Endothelial cell of umbilical vein (primary cell): ENCODE data around the gene ATP9B. TPM values are rescaled to one million over a fixed set of nuclear protein-coding genes. Genes with fewer than 3 reads are reported as not detected.

ENCODE experiments used
- BruUV-seq: library from RNA; stranded (reverse); fragments of 400-500 nt; replicated peaks from 2 replicates; lab custom pipeline; 2021; lab: Mats Ljungman, UMichigan
- CTCF ChIA-PET: fragments of 300-600, 350-600 bp; sonication (Branson Sonifier 250); formaldehyde crosslinking; loops from one replicate; lab custom pipeline; 2021; ENCODE audit warnings: antibody characterized with exemption, inconsistent platforms; lab: Charles Lee
- POLR2A ChIA-PET: fragments of 300-600, 350-600 bp; sonication (Branson Sonifier 250); formaldehyde crosslinking; loops from one replicate; lab custom pipeline; 2021; ENCODE audit warnings: antibody characterized with exemption, inconsistent platforms; lab: Charles Lee
- DNase-seq: peaks from one replicate; pipeline ENCODE4 v3.0.0-alpha.2; 2011; ENCODE audit warnings: low read depth, low spot score
- FAIRE-seq: peaks from 2 replicates; lab custom pipeline; 2011; peaks lifted over from hg19 to GRCh38; lab: Jason Lieb, UNC
- H2AFZ ChIP-seq: 2 replicates; pipeline ENCODE4 v1.6.0; 2012; ENCODE audit warnings: low read depth, low read length, control low read depth, inconsistent platforms
- H3K27ac ChIP-seq: 2 replicates; pipeline ENCODE4 v1.5.1; 2011; ENCODE audit warnings: low read depth, mild to moderate bottlenecking, control low read depth, low read length, moderate library complexity; ENCODE audit not compliant: insufficient read depth
- H3K27me3 ChIP-seq, 2 experiments: 2 replicates each; pipeline versions ENCODE4 v1.6.0 to v1.6.1; 2011; ENCODE audit warnings: low read length in 2 of 2, mixed read lengths in 1 of 2; ENCODE audit not compliant: control insufficient read depth in 2 of 2, insufficient read depth in 2 of 2
- H3K36me3 ChIP-seq, 2 experiments: 2 replicates in 1 of 2; 3 replicates in 1 of 2; pipeline ENCODE4 v1.5.1; 2011; ENCODE audit warnings: low read length in 2 of 2, mild to moderate bottlenecking in 1 of 2, moderate library complexity in 1 of 2; ENCODE audit not compliant: control insufficient read depth in 2 of 2, insufficient read depth in 2 of 2; ENCODE audit errors: extremely low read depth in 1 of 2
- H3K4me1 ChIP-seq: 3 replicates; pipeline ENCODE4 v1.5.1; 2011; ENCODE audit warnings: mild to moderate bottlenecking, low read length; ENCODE audit not compliant: control insufficient read depth, insufficient read depth; ENCODE audit errors: extremely low read depth
- H3K4me2 ChIP-seq: 2 replicates; pipeline ENCODE4 v1.6.1; 2011; ENCODE audit warnings: low read length, control low read depth, mixed read lengths; ENCODE audit not compliant: insufficient read depth
- H3K4me3 ChIP-seq, 3 experiments: fragments of 200-600 bp in 1 of 3; sonication (generic), shearing (Covaris generic) in 1 of 3; replicated peaks in 1 of 3; 2 replicates each; pipeline ENCODE4 v1.5.1; 2011 to 2016; ENCODE audit warnings: control low read depth in 3 of 3, low read length in 3 of 3, mild to moderate bottlenecking in 2 of 3, inconsistent platforms in 1 of 3, low read depth in 1 of 3, moderate library complexity in 1 of 3; ENCODE audit not compliant: insufficient read depth in 1 of 3
- H3K79me2 ChIP-seq: 2 replicates; pipeline ENCODE4 v1.6.0; 2012; ENCODE audit warnings: low read length, inconsistent platforms; ENCODE audit not compliant: control insufficient read depth, insufficient read depth
- H3K9ac ChIP-seq: replicated peaks from 2 replicates; pipeline ENCODE3; 2011; ENCODE audit warnings: low read length, control low read depth; ENCODE audit not compliant: insufficient read depth; ENCODE audit errors: extremely low read depth
- H3K9me1 ChIP-seq: replicated peaks from 3 replicates; pipeline ENCODE4 v1.6.0; 2011; ENCODE audit warnings: mild to moderate bottlenecking, low read length; ENCODE audit not compliant: control insufficient read depth, insufficient read depth; ENCODE audit errors: extremely low read depth
- H3K9me3 ChIP-seq: replicated peaks from 2 replicates; pipeline ENCODE4 v1.5.1; 2012; ENCODE audit warnings: low read length, inconsistent platforms; ENCODE audit not compliant: control insufficient read depth, insufficient read depth
- H4K20me1 ChIP-seq: replicated peaks from 2 replicates; pipeline ENCODE3; 2011; ENCODE audit warnings: mild to moderate bottlenecking, low read length; ENCODE audit not compliant: control insufficient read depth, insufficient read depth; ENCODE audit errors: extremely low read depth
- CTCF ChIP-seq, 2 donors: IDR thresholded peaks; 1 replicate in 1 of 2; 2 replicates in 1 of 2; pipeline ENCODE4 v1.5.1; 2011; ENCODE audit warnings: low read length in 2 of 2, mild to moderate bottlenecking in 2 of 2, moderate library complexity in 2 of 2, control low read depth in 1 of 2, inconsistent platforms in 1 of 2, low read depth in 1 of 2; ENCODE audit not compliant: insufficient read depth in 1 of 2; ENCODE audit errors: extremely low read depth in 1 of 2
- EZH2 ChIP-seq: IDR thresholded peaks from 2 replicates; pipeline ENCODE4 v1.6.1; 2012; ENCODE audit warnings: borderline replicate concordance, low read depth, mild to moderate bottlenecking, moderate library complexity, low read length, inconsistent platforms; ENCODE audit not compliant: severe bottlenecking
- FOS ChIP-seq: IDR thresholded peaks from 2 replicates; pipeline ENCODE4 v1.6.1; 2011; ENCODE audit warnings: mild to moderate bottlenecking, low read length, moderate library complexity, borderline replicate concordance; ENCODE audit not compliant: insufficient read depth
- GATA2 ChIP-seq: IDR thresholded peaks from 2 replicates; pipeline ENCODE4 v1.7.0; 2011; ENCODE audit warnings: low read depth, mild to moderate bottlenecking, moderate library complexity, mixed read lengths, low read length; ENCODE audit not compliant: insufficient read length, insufficient read depth
- JUN ChIP-seq: IDR thresholded peaks from 2 replicates; pipeline ENCODE4 v1.6.1; 2011; ENCODE audit warnings: borderline replicate concordance, low read depth; ENCODE audit not compliant: insufficient read length, insufficient read depth
- MYC ChIP-seq: IDR thresholded peaks from one replicate; pipeline ENCODE4 v1.6.1; 2011; ENCODE audit warnings: mild to moderate bottlenecking, low read depth, low read length
- POLR2A ChIP-seq: IDR thresholded peaks from 2 replicates; pipeline ENCODE4 v1.6.1; 2012; ENCODE audit warnings: low read depth, mild to moderate bottlenecking, control low read depth, low read length
- POLR2AphosphoS5 ChIP-seq: IDR thresholded peaks from 2 replicates; pipeline ENCODE4 v1.6.1; 2012; ENCODE audit warnings: low read depth, mild to moderate bottlenecking, control low read depth, low read length, moderate library complexity; ENCODE audit not compliant: insufficient read depth
- dilution Hi-C: fragments of 300-500 bp; cut with MboI; formaldehyde crosslinking; loops from one replicate; pipeline ENCODE4 v1.15.0; 2019; ENCODE audit warnings: low sequenced_read_pairs; ENCODE audit not compliant: extremely low pct_ligation_motif_present
- intact Hi-C: fragments of 100-400 bp; cut with micrococcal nuclease; formaldehyde crosslinking; loops from one replicate; pipeline ENCODE4 v1.10.0; 2022
- polyA plus RNA-seq, 4 experiments: library from polyadenylated mRNA; depleted of rRNA in 3 of 4; stranded (reverse) in 3 of 4; unstranded in 1 of 4; fragments of >200 nt; gene quantifications; 2 replicates each; pipeline versions ENCODE4 v1.2.1 to v1.2.3, GENCODE V29; 2011 to 2012; ENCODE audit warnings: missing spikeins in 1 of 4
- total RNA-seq: library from RNA; stranded (reverse); gene quantifications from 2 replicates; pipeline ENCODE4 v1.2.3, GENCODE V29; 2021
- TF ChIP-seq, protein P1 (sequence below): IDR thresholded peaks from 2 replicates; pipeline ENCODE4 v1.6.1; 2011; ENCODE audit not compliant: insufficient read depth, insufficient read length

The ATP9B gene
- total and polyA plus RNA-seq, 2 donors (not counting 3 experiments of a cell fraction or from before 2014, with no cell fraction given), result 14.6 to 18.2 TPM

GRCh38 chr18:79377187-79377891, 308.1 kb downstream of the ATP9B start:
- Histone ChIP-seq H3K4me1 (no peaks in the 10 kb centered on the region), H2AFZ (no peak overlapping the region), H3K9me3 (no peaks in the 10 kb centered on the region), H3K27ac (no peak overlapping the region), H3K79me2 (no peaks in the 10 kb centered on the region), H3K27me3 (no peaks in the 10 kb centered on the region), H4K20me1 (no peaks in the 10 kb centered on the region), H3K36me3 (no peaks in the 10 kb centered on the region), H3K4me3 (no peak overlapping the region), H3K9ac (no peak overlapping the region), H3K9me1 (no peaks in the 10 kb centered on the region), H3K4me2 (no peak overlapping the region)
- no peak for TF ChIP-seq POLR2AphosphoS5
- TF ChIP-seq GATA2, result no peak
- no peak for TF ChIP-seq FOS
- no peak for TF ChIP-seq CTCF (IDR thresholded peaks at IDR 0.05; ENCODE audit: extremely low read depth in 1 of 2, insufficient read depth in 1 of 2, low read depth in 1 of 2, low read length in 2 of 2)
- no peak for TF ChIP-seq JUN
- TF ChIP-seq, protein P1, sequence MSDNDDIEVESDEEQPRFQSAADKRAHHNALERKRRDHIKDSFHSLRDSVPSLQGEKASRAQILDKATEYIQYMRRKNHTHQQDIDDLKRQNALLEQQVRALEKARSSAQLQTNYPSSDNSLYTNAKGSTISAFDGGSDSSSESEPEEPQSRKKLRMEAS, result no peak
- TF ChIP-seq MYC, result no peak
- no peak for TF ChIP-seq POLR2A
- TF ChIP-seq EZH2, result no peak
- POLR2A ChIA-PET, result no interaction called here
- dilution Hi-C loops (no loop called here), intact Hi-C loops (loop anchor here (5.0 kb wide), 1 partner anchor 610 kb away; the partner anchor contains the start of gene TXNL4A)
- FAIRE-seq, result no peak
- no TSS peak for BruUV-seq
- DNase-seq, result no peak
- CTCF ChIA-PET, result interaction anchor here (1.2 to 6.3 kb wide), 4 partner anchors 13 to 781 kb away, joined by 3 to 62 read pairs (median 22); no protein-coding TSS in a partner anchor
